ENCODE data around the gene GSK3B. TPM values are rescaled to one million over a fixed set of nuclear protein-coding genes. Genes with fewer than 3 reads are reported as not detected.

GSK3B gene
- total RNA-seq, 1 experiment from 2014 or later, result 56.6 TPM

DNA sequence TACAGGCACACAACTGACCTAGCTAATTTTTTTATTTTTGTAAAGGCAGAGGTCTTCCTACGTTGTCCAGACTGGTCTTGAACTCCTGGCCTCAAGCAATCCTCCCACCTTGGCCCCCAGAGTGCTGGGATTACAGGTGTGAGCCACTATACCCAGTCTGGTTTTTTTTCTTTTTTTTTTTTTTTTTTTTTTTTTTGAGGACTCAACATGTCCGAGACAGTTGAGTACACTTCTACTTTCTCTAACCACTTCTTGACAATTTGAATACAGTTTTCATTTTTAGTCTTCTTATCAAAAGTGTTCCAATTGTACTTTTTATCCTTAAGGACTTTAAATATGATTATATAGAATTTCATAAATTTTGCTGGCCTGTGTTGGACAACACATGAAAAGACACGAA lies 7.4 kb upstream of the GSK3B start:
- DNase-seq (ENCODE audit: low spot score), result no peak
- Histone ChIP-seq H3K4me3 (ENCODE audit: low read depth, low read length, poor library complexity, severe bottlenecking) (no peak overlapping the region), H3K4me1 (ENCODE audit: insufficient read depth, low read length, poor library complexity, severe bottlenecking) (peaks cover 4% of the 10 kb centered on the region), H3K27me3 (replicated peaks; ENCODE audit: insufficient read depth, low read depth, low read length, poor library complexity) (no peaks in the 10 kb centered on the region), H3K36me3 (ENCODE audit: insufficient read depth, low read length, poor library complexity, severe bottlenecking) (peaks cover 21% of the 10 kb centered on the region), H3K9me3 (ENCODE audit: low read depth, low read length, poor library complexity, severe bottlenecking) (no peaks in the 10 kb centered on the region), H3K27ac (ENCODE audit: low read depth, low read length, poor library complexity, severe bottlenecking) (no peak overlapping the region)
- ChIA-PET POLR2A (ENCODE audit: low non-redundant PET) (no interaction called here), CTCF (interaction anchor here (0.6 kb wide), 1 partner anchor 20 kb away, joined by 3 read pairs; no protein-coding TSS in a partner anchor)
- TF ChIP-seq EZH2 (IDR thresholded peaks at IDR 0.05; ENCODE audit: borderline replicate concordance, low read depth, low read length, poor library complexity, severe bottlenecking), result no peak
- TF ChIP-seq, protein P1, sequence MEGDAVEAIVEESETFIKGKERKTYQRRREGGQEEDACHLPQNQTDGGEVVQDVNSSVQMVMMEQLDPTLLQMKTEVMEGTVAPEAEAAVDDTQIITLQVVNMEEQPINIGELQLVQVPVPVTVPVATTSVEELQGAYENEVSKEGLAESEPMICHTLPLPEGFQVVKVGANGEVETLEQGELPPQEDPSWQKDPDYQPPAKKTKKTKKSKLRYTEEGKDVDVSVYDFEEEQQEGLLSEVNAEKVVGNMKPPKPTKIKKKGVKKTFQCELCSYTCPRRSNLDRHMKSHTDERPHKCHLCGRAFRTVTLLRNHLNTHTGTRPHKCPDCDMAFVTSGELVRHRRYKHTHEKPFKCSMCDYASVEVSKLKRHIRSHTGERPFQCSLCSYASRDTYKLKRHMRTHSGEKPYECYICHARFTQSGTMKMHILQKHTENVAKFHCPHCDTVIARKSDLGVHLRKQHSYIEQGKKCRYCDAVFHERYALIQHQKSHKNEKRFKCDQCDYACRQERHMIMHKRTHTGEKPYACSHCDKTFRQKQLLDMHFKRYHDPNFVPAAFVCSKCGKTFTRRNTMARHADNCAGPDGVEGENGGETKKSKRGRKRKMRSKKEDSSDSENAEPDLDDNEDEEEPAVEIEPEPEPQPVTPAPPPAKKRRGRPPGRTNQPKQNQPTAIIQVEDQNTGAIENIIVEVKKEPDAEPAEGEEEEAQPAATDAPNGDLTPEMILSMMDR (conservative IDR thresholded peaks at IDR 0.05; ENCODE audit: low read depth, low read length), result no peak
- intact Hi-C loops (cut with micrococcal nuclease; ENCODE audit: unreplicated experiment), result no loop called here
- BruUV-seq (replicated peaks), result no TSS peak

DNA sequence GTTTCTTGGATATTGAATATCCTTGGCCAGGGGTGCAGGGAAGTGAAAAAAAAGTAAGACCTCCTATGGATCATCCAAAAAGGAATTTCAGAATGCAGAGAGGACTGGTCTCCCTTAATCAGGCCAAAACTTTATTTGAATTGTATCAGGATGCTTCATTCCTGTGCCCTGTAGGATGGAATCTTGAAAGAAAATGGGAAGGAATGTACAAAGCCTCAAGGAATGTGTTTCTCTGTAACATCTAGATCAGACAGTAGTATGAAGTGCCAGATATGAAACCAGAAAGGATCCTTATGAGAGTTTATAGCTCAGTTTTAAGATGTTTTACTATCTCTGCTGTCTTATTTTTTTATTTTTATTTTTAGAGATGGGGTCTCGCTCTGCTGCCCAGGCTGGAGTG lies 6.5 kb upstream of the GSK3B start:
- ChIA-PET CTCF (no interaction called here), POLR2A (ENCODE audit: low non-redundant PET) (no interaction called here)
- H3K9me3 ChIP-seq (ENCODE audit: low read depth, low read length, poor library complexity, severe bottlenecking), result no peaks in the 10 kb centered on the region
- TF ChIP-seq, protein P1 (conservative IDR thresholded peaks at IDR 0.05; ENCODE audit: low read depth, low read length), result no peak
- no peak for TF ChIP-seq EZH2 (IDR thresholded peaks at IDR 0.05; ENCODE audit: borderline replicate concordance, low read depth, low read length, poor library complexity, severe bottlenecking)
- no peak overlapping the region for H3K4me3 ChIP-seq (ENCODE audit: low read depth, low read length, poor library complexity, severe bottlenecking)
- H3K36me3 ChIP-seq (ENCODE audit: insufficient read depth, low read length, poor library complexity, severe bottlenecking), result peaks cover 21% of the 10 kb centered on the region
- no TSS peak for BruUV-seq (replicated peaks)
- no peaks in the 10 kb centered on the region for H3K27me3 ChIP-seq (replicated peaks; ENCODE audit: insufficient read depth, low read depth, low read length, poor library complexity)
- H3K4me1 ChIP-seq (ENCODE audit: insufficient read depth, low read length, poor library complexity, severe bottlenecking), result peaks cover 7% of the 10 kb centered on the region
- H3K27ac ChIP-seq (ENCODE audit: low read depth, low read length, poor library complexity, severe bottlenecking), result no peak overlapping the region
- intact Hi-C loops (cut with micrococcal nuclease; ENCODE audit: unreplicated experiment), result no loop called here
- DNase-seq (ENCODE audit: low spot score), result no peak

DNA sequence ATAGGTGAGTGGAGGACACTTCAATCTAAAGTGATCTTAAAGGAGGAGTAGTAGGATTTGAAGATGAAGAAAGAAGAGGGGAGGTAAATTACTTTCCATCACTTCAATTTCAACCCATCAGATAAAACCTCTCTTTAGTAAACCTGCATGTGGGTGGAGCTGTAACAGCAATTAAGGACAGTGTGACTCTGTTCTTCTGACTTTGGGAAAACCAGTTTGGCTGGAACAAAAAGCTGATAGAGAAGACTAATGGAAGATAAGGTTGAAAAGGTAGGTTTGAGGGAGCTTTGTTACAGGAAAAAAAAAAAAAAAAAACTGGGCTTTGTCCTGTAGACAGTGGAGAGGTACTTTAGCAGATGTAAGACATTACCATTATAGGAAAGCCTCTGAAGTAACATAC lies 4.5 kb upstream of the GSK3B start:
- Histone ChIP-seq H3K27ac (ENCODE audit: low read depth, low read length, poor library complexity, severe bottlenecking) (no peak overlapping the region), H3K36me3 (ENCODE audit: insufficient read depth, low read length, poor library complexity, severe bottlenecking) (peaks cover 21% of the 10 kb centered on the region), H3K4me3 (ENCODE audit: low read depth, low read length, poor library complexity, severe bottlenecking) (no peak overlapping the region), H3K4me1 (ENCODE audit: insufficient read depth, low read length, poor library complexity, severe bottlenecking) (peaks cover 7% of the 10 kb centered on the region), H3K9me3 (ENCODE audit: low read depth, low read length, poor library complexity, severe bottlenecking) (no peaks in the 10 kb centered on the region), H3K27me3 (replicated peaks; ENCODE audit: insufficient read depth, low read depth, low read length, poor library complexity) (no peaks in the 10 kb centered on the region)
- DNase-seq (ENCODE audit: low spot score), result no peak
- ChIA-PET CTCF (no interaction called here), POLR2A (ENCODE audit: low non-redundant PET) (no interaction called here)
- intact Hi-C loops (cut with micrococcal nuclease; ENCODE audit: unreplicated experiment), result loop anchor here (10.0 kb wide), 1 partner anchor 424 kb away; the partner anchor contains the start of gene COX17
- TF ChIP-seq EZH2 (IDR thresholded peaks at IDR 0.05; ENCODE audit: borderline replicate concordance, low read depth, low read length, poor library complexity, severe bottlenecking), result no peak
- TF ChIP-seq, protein P1 (conservative IDR thresholded peaks at IDR 0.05; ENCODE audit: low read depth, low read length), result no peak
- no TSS peak for BruUV-seq (replicated peaks)
